ENCODE results near the gene KIF5C. TPM values are rescaled to one million over a fixed set of nuclear protein-coding genes. Genes with fewer than 3 reads are reported as not detected.

KIF5C gene
- total RNA-seq, 1 donor from 2014 or later, result 24.3 TPM

GRCh38 chr2:149005471-149006077 lies 130.5 kb downstream of the KIF5C start:
- H3K9me3 ChIP-seq (ENCODE audit: insufficient read depth, low read depth, low read length), result no peaks in the 10 kb centered on the region
- Mint-ChIP-seq H3K4me3 (ENCODE audit: unreplicated experiment) (no peak overlapping the region), H3K27me3 (ENCODE audit: low read depth, unreplicated experiment) (no peaks in the 10 kb centered on the region), H3K36me3 (ENCODE audit: low read depth, unreplicated experiment) (peaks cover 21% of the 10 kb centered on the region), H3K9me3 (ENCODE audit: unreplicated experiment) (no peaks in the 10 kb centered on the region), H3K27ac (ENCODE audit: unreplicated experiment) (peak overlapping the region; percentile 31), H3K4me1 (ENCODE audit: low read depth, unreplicated experiment) (peaks cover 9% of the 10 kb centered on the region)
- H3K27ac ChIP-seq (ENCODE audit: low read depth, low read length), result peak overlapping the region; percentile 25
- H3K4me3 ChIP-seq (ENCODE audit: insufficient read depth, low read depth, low read length), result no peak overlapping the region
- peak overlapping the region; percentile 3 for H3K4me2 ChIP-seq (ENCODE audit: low read length)
- FAIRE-seq (no peak), DNase-seq (ENCODE audit: low read depth) (no peak)
- no peaks in the 10 kb centered on the region for H3K79me2 ChIP-seq (ENCODE audit: insufficient read depth, low read length)
- H3K4me1 ChIP-seq (ENCODE audit: insufficient read depth, low read length), result no peaks in the 10 kb centered on the region
- no peak for TF ChIP-seq EZH2 (IDR thresholded peaks at IDR 0.05; ENCODE audit: insufficient read depth, low read length)
- no peak for TF ChIP-seq CTCF (IDR thresholded peaks at IDR 0.05; ENCODE audit: insufficient read depth, low read depth, low read length)
- no peaks in the 10 kb centered on the region for H3K36me3 ChIP-seq (ENCODE audit: insufficient read depth, low read length)
- H4K20me1 ChIP-seq (ENCODE audit: insufficient read depth, low read length), result no peaks in the 10 kb centered on the region
- peaks cover 2% of the 10 kb centered on the region for H3K27me3 ChIP-seq (ENCODE audit: insufficient read depth, low read length)
- no peak overlapping the region for H3K9ac ChIP-seq (ENCODE audit: low read length)
- no peak overlapping the region for H2AFZ ChIP-seq (ENCODE audit: low read depth, low read length)

GRCh38 chr2:149006883-149007543 lies 132.0 kb downstream of the KIF5C start:
- no peak for FAIRE-seq
- Mint-ChIP-seq H3K9me3 (ENCODE audit: unreplicated experiment) (no peaks in the 10 kb centered on the region), H3K4me1 (ENCODE audit: low read depth, unreplicated experiment) (peaks cover 9% of the 10 kb centered on the region), H3K27me3 (ENCODE audit: low read depth, unreplicated experiment) (no peaks in the 10 kb centered on the region), H3K27ac (ENCODE audit: unreplicated experiment) (no peak overlapping the region), H3K36me3 (ENCODE audit: low read depth, unreplicated experiment) (peaks cover 16% of the 10 kb centered on the region), H3K4me3 (ENCODE audit: unreplicated experiment) (no peak overlapping the region)
- no peak overlapping the region for H3K4me2 ChIP-seq (ENCODE audit: low read length)
- TF ChIP-seq EZH2 (IDR thresholded peaks at IDR 0.05; ENCODE audit: insufficient read depth, low read length) (no peak), CTCF (IDR thresholded peaks at IDR 0.05; ENCODE audit: insufficient read depth, low read depth, low read length) (no peak)
- no peaks in the 10 kb centered on the region for H3K79me2 ChIP-seq (ENCODE audit: insufficient read depth, low read length)
- H3K36me3 ChIP-seq (ENCODE audit: insufficient read depth, low read length), result no peaks in the 10 kb centered on the region
- H2AFZ ChIP-seq (ENCODE audit: low read depth, low read length), result no peak overlapping the region
- H3K27me3 ChIP-seq (ENCODE audit: insufficient read depth, low read length), result no peaks in the 10 kb centered on the region
- H3K9ac ChIP-seq (ENCODE audit: low read length), result no peak overlapping the region
- no peaks in the 10 kb centered on the region for H3K9me3 ChIP-seq (ENCODE audit: insufficient read depth, low read depth, low read length)
- no peak overlapping the region for H3K27ac ChIP-seq (ENCODE audit: low read depth, low read length)
- H3K4me1 ChIP-seq (ENCODE audit: insufficient read depth, low read length), result no peaks in the 10 kb centered on the region
- no peaks in the 10 kb centered on the region for H4K20me1 ChIP-seq (ENCODE audit: insufficient read depth, low read length)
- no peak overlapping the region for H3K4me3 ChIP-seq (ENCODE audit: insufficient read depth, low read depth, low read length)
- DNase-seq (ENCODE audit: low read depth), result no peak

GRCh38 chr2:149008381-149008780 lies 133.4 kb downstream of the KIF5C start:
- Mint-ChIP-seq H3K27ac (ENCODE audit: unreplicated experiment) (no peak overlapping the region), H3K9me3 (ENCODE audit: unreplicated experiment) (no peaks in the 10 kb centered on the region), H3K36me3 (ENCODE audit: low read depth, unreplicated experiment) (peaks cover 8% of the 10 kb centered on the region), H3K27me3 (ENCODE audit: low read depth, unreplicated experiment) (no peaks in the 10 kb centered on the region), H3K4me1 (ENCODE audit: low read depth, unreplicated experiment) (peaks cover 9% of the 10 kb centered on the region), H3K4me3 (ENCODE audit: unreplicated experiment) (no peak overlapping the region)
- no peaks in the 10 kb centered on the region for H3K4me1 ChIP-seq (ENCODE audit: insufficient read depth, low read length)
- no peaks in the 10 kb centered on the region for H3K79me2 ChIP-seq (ENCODE audit: insufficient read depth, low read length)
- no peaks in the 10 kb centered on the region for H3K36me3 ChIP-seq (ENCODE audit: insufficient read depth, low read length)
- no peaks in the 10 kb centered on the region for H3K9me3 ChIP-seq (ENCODE audit: insufficient read depth, low read depth, low read length)
- DNase-seq (ENCODE audit: low read depth) (no peak), FAIRE-seq (no peak)
- no peak overlapping the region for H3K4me2 ChIP-seq (ENCODE audit: low read length)
- H3K27ac ChIP-seq (ENCODE audit: low read depth, low read length), result no peak overlapping the region
- H3K9ac ChIP-seq (ENCODE audit: low read length), result no peak overlapping the region
- H4K20me1 ChIP-seq (ENCODE audit: insufficient read depth, low read length), result no peaks in the 10 kb centered on the region
- H3K4me3 ChIP-seq (ENCODE audit: insufficient read depth, low read depth, low read length), result no peak overlapping the region
- no peak overlapping the region for H2AFZ ChIP-seq (ENCODE audit: low read depth, low read length)
- H3K27me3 ChIP-seq (ENCODE audit: insufficient read depth, low read length), result no peaks in the 10 kb centered on the region
- TF ChIP-seq CTCF (IDR thresholded peaks at IDR 0.05; ENCODE audit: insufficient read depth, low read depth, low read length) (no peak), EZH2 (IDR thresholded peaks at IDR 0.05; ENCODE audit: insufficient read depth, low read length) (no peak)

Data from astrocyte (in vitro differentiated cells and primary cell).